GM21723 (cell line): ENCODE measurements around the gene GIMAP6.
"Not testable (repeated sequence)": the region's sequence is repeated elsewhere in the genome, so short reads cannot be mapped to it uniquely, and the experiment has no call there.

Experiments used
- ATAC-seq: cut with Tn5 transposase; IDR thresholded peaks from one replicate; pipeline ENCODE4 v1.9.1; 2021; ENCODE audit warnings: mild to moderate bottlenecking, moderate library complexity; ENCODE audit not compliant: unreplicated experiment

GIMAP6 gene

DNA sequence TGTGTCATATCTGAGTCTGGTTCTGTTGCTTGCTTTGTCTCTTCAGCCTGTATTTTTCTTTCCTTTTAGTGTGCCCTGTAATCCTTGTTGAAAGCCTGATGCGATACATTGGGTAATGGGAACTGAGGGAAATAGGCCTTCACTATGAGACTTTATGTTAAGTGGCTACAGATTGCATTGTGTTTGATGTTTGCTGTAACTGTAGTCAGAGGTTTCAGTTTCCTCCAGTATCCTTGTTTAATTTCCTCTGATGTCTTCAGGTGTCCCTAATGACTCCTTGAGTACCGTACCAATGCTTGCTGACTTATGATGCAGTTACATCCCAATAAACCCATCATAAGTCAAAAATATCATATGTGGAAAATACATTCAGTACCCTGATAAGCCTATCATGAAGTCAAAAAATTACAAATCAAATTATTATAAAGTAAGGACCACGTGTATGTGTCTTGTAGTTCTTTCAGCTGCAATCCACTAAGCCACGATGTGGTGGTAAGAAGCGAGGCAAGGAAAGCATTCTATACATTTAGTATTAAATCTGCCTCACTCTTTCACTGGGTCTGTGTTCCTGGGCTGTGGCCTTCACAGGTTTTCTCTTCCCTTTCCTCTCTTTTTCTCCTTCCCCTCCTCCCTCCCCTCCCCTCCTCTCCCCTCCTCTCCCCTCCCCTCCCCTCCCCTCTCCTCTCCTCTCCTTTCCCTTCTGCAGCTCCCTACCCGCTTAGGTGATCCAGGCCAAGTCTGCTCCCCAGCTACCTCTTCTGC is 13.3 kb upstream of the GIMAP6 start:
- ATAC-seq, result no peak

DNA sequence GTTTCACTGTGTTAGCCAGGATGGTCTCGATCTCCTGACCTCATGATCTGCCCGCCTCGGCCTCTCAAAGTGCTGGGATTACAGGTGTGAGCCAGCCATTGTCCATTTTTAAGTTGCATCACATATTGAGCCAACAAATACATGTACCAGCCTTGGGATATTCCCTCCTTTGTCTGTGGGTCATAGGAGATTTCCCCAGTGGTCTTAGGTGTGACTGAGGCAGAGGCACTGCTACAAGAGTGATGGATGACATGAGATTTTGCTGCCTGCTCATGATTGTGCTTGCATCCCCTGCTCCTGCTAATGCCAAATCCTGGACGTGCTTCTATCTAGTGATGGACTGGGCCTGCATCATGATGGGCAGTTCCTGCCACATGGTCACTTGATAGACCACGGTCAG is 10.7 kb upstream of the GIMAP6 start:
- no peak for ATAC-seq

DNA sequence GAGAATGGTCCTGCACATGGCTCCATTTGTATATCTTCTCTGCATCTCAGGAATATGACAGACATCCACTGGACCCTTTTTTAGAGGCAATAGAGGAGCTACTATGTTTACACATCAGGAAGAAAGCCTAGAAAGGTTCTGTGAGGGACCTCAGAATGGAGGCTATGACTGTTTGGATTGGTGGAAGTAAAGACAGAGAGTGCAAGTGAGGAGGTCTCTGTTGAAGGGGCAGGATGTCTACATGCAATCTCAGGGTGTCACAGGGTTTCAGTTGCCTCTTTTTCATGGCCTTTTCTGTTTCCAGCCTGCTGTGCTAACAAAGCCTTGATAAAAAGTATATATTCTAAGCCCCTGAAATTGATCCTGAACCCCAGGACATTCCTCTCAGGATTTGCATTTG is 9.7 kb upstream of the GIMAP6 start:
- ATAC-seq, result no peak

DNA sequence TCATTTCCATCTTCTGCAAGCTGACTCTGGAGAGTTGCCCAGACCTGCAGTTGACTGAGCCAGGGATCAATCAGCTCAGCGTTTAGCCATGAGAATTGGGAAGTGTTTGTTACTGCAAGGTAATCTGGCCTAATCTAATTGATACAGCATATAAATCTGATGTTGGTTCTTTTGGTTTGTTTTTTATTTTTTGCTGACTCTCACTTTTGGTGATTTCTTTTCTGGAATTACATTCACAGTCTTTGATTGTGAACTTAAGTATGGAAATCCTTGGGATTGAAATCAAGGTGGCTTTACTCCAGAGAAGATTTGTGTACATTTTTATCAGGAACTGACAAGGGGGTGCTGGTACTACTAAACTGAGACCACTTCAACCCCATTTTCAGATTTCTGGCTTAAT is 1.7 kb upstream of the GIMAP6 start:
- ATAC-seq, result no peak

DNA sequence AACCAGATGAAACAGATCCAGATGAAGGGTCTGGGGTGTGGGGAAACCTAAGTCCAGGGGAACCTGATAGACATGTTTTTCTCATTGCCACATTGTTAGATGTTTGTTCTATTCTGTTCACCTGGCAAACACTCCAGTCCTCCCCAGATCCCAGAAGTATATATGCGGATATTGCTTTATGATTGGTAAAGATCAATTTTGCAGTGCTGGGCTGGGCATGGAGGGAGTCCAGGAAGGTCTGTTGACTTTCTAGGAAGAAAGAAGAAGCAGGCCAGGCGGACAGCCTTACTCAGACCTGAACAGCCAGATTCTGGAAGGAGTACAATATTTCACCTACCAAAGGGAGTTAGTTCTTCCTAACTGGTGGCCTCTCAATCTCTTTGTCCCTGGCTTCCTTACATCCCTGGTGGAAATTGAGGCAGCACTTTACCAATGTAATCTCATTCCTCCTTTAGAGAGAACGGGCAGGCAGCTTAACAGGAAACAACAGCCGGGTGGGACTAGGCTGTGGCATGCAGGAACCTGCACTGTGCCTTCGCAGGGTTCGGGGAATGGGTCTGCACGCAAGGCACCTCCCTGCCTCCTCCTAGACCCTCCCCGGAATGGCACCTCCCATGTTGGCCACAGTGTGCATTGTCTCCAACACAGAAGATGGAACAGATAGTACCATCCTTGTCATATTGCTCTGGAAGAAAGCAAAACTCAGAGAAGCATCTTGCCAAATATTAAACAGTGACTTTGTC is 930 bp downstream of the GIMAP6 start:
- ATAC-seq, result peak; percentile 42

DNA sequence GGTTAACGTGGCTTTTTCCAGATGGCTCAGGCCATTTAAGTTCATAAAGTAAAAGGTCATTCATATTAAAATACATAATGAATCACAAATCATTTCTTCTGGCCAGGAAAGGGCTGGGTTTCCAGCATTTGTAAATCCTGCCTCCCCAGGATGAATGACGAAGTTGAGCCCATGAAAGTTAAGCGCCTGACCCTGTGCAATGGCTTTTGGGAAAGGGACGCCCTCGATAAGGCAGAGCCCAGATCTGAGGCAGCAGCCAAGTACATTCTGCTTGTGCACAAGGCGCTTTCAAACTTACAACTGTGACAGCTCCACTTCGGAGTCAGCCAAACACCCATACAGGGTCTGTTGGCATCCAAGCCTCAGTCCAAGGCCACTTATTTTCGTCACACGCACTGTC is 2.8 kb downstream of the GIMAP6 start:
- no peak for ATAC-seq

- no peak for ATAC-seq
Measured at GRCh38 chr7:150627959-150628358, 4.2 kb downstream of the GIMAP6 start.

DNA sequence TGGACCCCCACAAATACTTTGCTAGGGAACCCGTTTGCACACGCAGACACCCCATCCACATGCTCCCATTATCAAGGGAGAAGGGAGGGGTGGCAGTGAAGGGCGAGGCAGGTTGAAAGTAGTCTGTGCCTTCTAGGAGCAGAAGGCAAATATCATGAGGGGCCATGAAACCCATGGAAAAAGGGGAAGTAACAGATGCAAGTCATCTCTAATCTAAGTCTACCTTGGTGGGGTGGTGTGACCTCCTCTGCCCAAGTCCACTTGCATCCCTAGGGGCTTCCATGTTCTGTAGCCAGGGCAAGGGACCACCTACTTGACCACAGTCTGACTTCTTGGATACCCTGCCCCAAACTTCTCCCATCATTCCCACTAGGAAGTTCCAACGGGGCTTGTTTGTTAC is 5.5 kb downstream of the GIMAP6 start:
- ATAC-seq, result no peak

GRCh38 chr7:150621376-150621775 is 10.8 kb downstream of the GIMAP6 start:
- peak; percentile 59 for ATAC-seq

DNA sequence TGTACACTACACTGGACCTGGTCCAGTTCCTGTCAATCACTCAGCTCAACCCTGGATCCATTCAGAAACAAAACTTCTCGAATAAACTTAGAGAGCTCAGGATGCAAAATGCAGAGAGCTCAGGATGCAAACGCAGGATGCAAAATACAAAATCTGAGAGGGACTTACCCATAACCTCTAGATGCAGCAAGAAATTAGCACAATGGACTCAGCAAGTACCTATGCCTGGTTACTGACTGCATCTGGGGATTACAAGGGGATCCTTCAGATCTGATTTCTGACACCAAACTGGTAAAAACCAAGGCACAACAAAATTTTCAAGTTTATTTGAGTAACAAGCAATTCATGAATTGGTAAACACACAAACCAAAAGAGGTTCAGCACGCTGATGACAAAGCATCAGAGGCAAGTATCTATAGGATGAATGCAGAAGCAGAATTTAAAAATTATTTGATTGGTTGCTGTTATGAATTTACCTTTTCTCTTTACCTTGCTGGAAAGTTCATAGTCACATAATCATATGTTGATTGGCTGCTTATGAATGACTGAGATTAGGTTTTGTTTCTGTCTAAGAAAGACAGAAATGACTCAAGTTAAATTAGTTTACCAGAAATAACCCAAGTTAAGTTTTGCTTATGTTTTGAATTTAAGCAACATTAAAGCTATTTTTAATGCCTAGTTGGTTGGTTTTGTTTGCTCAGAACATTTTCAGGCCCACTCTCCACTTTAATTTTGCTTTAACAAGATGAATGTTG is 11.4 kb downstream of the GIMAP6 start:
- peak; percentile 64 for ATAC-seq

DNA sequence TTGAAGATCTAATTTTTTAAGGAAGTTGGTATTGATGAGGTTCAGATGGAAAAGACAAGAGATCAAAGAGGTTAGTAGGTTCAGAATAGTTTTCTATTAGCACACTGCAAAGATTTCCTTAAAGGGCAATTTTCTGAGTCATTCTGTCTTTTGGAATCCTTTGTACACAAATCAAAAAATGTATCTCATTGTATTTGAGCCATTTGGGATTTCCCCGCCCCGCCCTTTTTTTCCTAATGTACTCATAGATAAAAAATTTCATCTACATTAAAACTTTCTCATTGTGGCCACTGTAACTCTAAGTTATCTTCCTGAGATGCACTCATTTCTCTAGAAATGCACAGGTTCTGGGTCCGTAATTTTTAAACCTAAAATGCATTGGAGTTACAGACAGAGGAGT is 12.1 kb downstream of the GIMAP6 start:
- no peak for ATAC-seq

DNA sequence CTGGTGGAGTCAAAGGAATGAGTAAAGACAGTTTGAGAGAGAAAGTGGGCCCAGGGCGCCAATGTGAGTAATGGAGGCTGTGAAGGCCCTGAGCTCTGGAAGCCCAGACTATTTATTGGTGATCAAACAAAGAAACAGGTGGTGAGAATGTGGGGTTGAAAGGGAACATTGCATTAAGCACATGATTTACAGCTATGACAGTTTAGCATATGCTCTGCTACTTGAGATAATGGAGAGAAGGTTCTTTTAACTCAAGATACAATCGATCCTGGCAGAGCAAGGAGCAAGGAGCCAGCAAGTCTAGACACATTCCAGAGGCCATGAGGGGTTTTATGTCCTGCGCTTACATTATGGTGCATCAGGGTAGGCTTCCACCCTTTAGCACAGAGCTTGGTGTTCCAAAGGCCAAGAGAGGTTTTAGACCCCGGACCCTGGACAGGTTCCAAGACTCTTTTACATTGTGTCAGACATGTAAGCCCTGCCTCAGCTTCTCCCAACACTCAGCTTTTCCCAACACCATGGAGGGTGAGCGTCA is 16.9 kb downstream of the GIMAP6 start:
- not testable (repeated sequence) for ATAC-seq

DNA sequence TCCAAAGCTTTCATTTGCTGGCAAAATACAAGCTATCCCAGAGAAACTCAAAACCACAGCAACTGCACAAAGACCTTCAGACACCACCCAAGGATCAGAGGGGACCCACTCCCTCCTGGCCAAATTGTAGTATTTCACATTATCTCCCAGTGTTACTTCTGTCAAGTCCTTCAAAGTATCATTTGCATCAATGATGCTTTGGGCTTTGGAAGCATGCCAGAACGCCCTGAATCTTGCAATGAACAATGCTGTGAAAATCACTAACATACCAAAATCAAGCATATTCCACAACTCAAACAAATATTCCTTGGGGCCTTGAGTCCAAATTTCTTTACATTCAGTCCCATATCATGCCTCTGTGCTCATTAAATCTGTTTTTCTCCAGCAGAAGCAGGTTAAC is 17.8 kb downstream of the GIMAP6 start:
- ATAC-seq, result not testable (repeated sequence)

DNA sequence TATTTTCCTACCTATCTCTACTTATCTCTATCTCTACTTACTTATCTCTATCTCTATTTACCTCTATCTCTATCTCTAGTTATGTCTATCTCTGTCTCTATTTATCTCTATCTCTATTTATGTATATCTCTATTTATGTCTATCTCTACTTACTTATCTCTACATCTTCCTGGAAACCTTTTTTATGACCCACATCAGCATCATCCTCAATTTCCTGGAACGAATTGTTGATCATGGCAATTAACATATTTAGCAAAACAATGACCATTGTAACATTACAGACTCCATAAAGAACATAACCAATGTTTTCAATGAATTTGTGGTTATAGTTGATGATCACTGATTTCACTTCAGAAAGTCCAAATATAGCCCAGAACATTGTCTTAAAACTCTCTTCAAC is 18.3 kb downstream of the GIMAP6 start:
- no peak for ATAC-seq

DNA sequence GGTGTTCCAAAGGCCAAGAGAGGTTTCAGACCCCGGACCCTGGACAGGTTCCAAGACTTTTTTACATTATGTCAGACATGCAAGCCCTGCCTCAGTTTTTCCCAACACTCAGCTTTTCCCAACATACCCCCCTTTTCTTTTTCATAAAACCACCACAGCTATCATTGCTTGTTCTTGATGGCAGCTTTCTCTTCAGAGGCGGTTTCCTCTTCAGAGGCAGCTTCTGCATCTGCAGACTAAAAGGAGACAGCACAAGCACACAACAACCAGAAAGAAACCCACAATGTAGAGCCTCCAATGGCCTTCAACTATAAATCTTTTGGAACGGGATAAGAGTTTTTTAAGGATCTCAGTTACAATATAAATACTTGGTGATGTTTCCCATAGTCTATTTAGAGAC is 19.3 kb downstream of the GIMAP6 start:
- no peak for ATAC-seq

GRCh38 chr7:150610233-150610632 is 22.0 kb downstream of the GIMAP6 start:
- ATAC-seq, result no peak

GRCh38 chr7:150603600-150603999 is 28.6 kb downstream of the GIMAP6 start:
- not testable (repeated sequence) for ATAC-seq

DNA sequence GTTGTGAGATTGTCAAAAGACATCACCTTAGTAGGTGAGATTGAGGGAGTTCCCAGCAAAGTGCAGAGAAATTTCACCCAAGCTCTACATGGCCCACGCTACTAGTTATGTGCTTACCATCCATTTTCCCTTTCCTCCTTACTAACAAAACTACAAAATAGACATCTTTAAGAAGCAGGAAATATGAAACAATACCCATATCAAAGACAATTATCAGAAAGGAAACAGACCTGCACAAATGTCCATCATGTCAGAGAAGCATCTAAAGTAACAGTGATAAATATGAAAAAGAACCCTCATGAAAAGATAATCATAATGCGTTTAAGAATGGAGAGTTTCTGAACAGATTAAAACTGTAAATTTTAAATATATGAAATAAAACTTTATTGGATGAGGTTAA is 36.8 kb downstream of the GIMAP6 start:
- no peak for ATAC-seq

GRCh38 chr7:150594805-150595204 is 37.4 kb downstream of the GIMAP6 start:
- ATAC-seq, result no peak

GRCh38 chr7:150587551-150587950 is 44.6 kb downstream of the GIMAP6 start:
- ATAC-seq, result no peak

- no peak for ATAC-seq
Measured at GRCh38 chr7:150586785-150587152, 45.4 kb downstream of the GIMAP6 start.
